K562 (cell line): Measurements from ENCODE around the gene ARHGAP9. TPM values are rescaled to one million over a fixed set of nuclear protein-coding genes. Genes with fewer than 3 reads are reported as not detected.

Source experiments
- DACH1 ChIP-seq: fragments of 450-650 bp; IDR thresholded peaks from 2 replicates; pipeline ENCODE4 v1.6.1; 2018; ENCODE audit not compliant: partially characterized antibody
- E2F3 ChIP-seq: fragments of 250-450 bp; sonication (Bioruptor Pico); IDR thresholded peaks from 2 replicates; pipeline ENCODE4 v1.4.0; 2020; ENCODE audit warnings: mild to moderate bottlenecking
- GABPB1 ChIP-seq: sonication (generic); formaldehyde crosslinking; IDR thresholded peaks from 2 replicates; pipeline ENCODE4 v1.8.0; 2022; ENCODE audit warnings: mild to moderate bottlenecking, missing genetic modification reagents
- KLF16 ChIP-seq: IDR thresholded peaks from 2 replicates; pipeline ENCODE4 v1.6.1; 2016; ENCODE audit warnings: antibody characterized with exemption
- MAFG ChIP-seq: fragments of 450-650 bp; conservative IDR thresholded peaks from 2 replicates; pipeline ENCODE4 v1.6.1; 2016; ENCODE audit warnings: missing genetic modification characterization, missing compliant biosample characterization
- MCM3 ChIP-seq: fragments of 450-650 bp; IDR thresholded peaks from 2 replicates; pipeline ENCODE4 v1.6.1; 2016
- MEF2A ChIP-seq: IDR thresholded peaks from 2 replicates; pipeline ENCODE4 v1.6.1; 2011; ENCODE audit warnings: low read depth, mild to moderate bottlenecking, low read length, moderate library complexity; ENCODE audit not compliant: control insufficient read depth
- POLR2H ChIP-seq: IDR thresholded peaks from 2 replicates; pipeline ENCODE4 v1.6.1; 2016; ENCODE audit warnings: missing genetic modification characterization, low read depth, mild to moderate bottlenecking, control low read depth, missing compliant biosample characterization, moderate library complexity
- RBM17 ChIP-seq: fragments of 200-400 bp; formaldehyde crosslinking; IDR thresholded peaks from 2 replicates; pipeline ENCODE4 v1.6.1; 2017; ENCODE audit warnings: low read depth, mild to moderate bottlenecking, low read length, borderline replicate concordance
- RBM25 ChIP-seq: fragments of 200-400 bp; formaldehyde crosslinking; IDR thresholded peaks from 2 replicates; pipeline ENCODE4 v1.6.1; 2018; ENCODE audit warnings: low read length, low read depth, moderate library complexity; ENCODE audit not compliant: severe bottlenecking
- SOX6 ChIP-seq: fragments of 450-650 bp; IDR thresholded peaks from 2 replicates; pipeline ENCODE4 v1.6.1; 2014; ENCODE audit warnings: mild to moderate bottlenecking
- SREBF2 ChIP-seq: sonication (generic); formaldehyde crosslinking; IDR thresholded peaks from 2 replicates; pipeline ENCODE4 v1.4.0; 2020; ENCODE audit warnings: mild to moderate bottlenecking, missing genetic modification reagents
- TEAD1 ChIP-seq, 2 experiments: fragments of 450-650 bp in 1 of 2; sonication (generic) in 1 of 2; formaldehyde crosslinking; IDR thresholded peaks; 2 replicates each; pipeline versions ENCODE4 v1.4.0 to v1.8.0; 2020 to 2022; ENCODE audit warnings: mild to moderate bottlenecking in 2 of 2, missing genetic modification reagents in 1 of 2
- ZNF174 ChIP-seq: fragments of 250-450 bp; sonication (Bioruptor Pico); IDR thresholded peaks from 2 replicates; pipeline ENCODE4 v1.4.0; 2020; ENCODE audit warnings: mild to moderate bottlenecking
- ZNF639 ChIP-seq, 2 experiments: fragments of 200-800 bp in 1 of 2; sonication (Bioruptor generic) in 1 of 2; sonication (generic) in 1 of 2; formaldehyde crosslinking in 1 of 2; IDR thresholded peaks in 1 of 2; conservative IDR thresholded peaks in 1 of 2; 2 replicates each; pipeline versions ENCODE4 v1.5.0 to v1.6.1; 2016 to 2020; ENCODE audit warnings: missing compliant biosample characterization in 1 of 2, missing genetic modification characterization in 1 of 2, missing genetic modification reagents in 1 of 2
- ZNF780A ChIP-seq: fragments of 250-450 bp; sonication (Bioruptor Pico); IDR thresholded peaks from 2 replicates; pipeline ENCODE4 v1.5.0; 2021; ENCODE audit warnings: mild to moderate bottlenecking
- polyA plus RNA-seq, 8 experiments: library from polyadenylated mRNA; depleted of rRNA in 4 of 8; stranded (reverse) in 5 of 8; unstranded in 3 of 8; fragments of >200 nt; fragmentation: Nextera tagmentation in 2 of 8; fragmentation: Illumina TruSeq in 1 of 8; extraction: Ambion mirVana in 2 of 8; extraction: Trizol in 1 of 8; gene quantifications; 2 replicates each; pipeline versions ENCODE4 v1.2.1 to v1.2.3, GENCODE V29; 2011 to 2014; ENCODE audit warnings: inconsistent platforms in 1 of 8, missing spikeins in 1 of 8
- total RNA-seq, 7 experiments: library from RNA; depleted of rRNA in 6 of 7; stranded (reverse); fragments of >200 nt in 6 of 7; fragmentation: Illumina TruSeq in 2 of 7; extraction: Trizol in 2 of 7; gene quantifications; 2 replicates each; pipeline versions ENCODE4 v1.2.1 to v1.2.3, GENCODE V29; 2011 to 2021; ENCODE audit warnings: low replicate concordance in 1 of 7
- TF ChIP-seq, protein P1 (sequence below): fragments of 450-650 bp; conservative IDR thresholded peaks from 2 replicates; pipeline ENCODE4 v1.6.1; 2016; ENCODE audit warnings: missing genetic modification characterization, low read depth, mild to moderate bottlenecking, missing compliant biosample characterization, moderate library complexity
- TF ChIP-seq, protein P2 (sequence below): fragments of 450-650 bp; IDR thresholded peaks from 2 replicates; pipeline ENCODE4 v1.7.1; 2018; ENCODE audit warnings: mild to moderate bottlenecking, low read depth; ENCODE audit not compliant: partially characterized antibody
- TF ChIP-seq, protein P3 (sequence below): conservative IDR thresholded peaks from 2 replicates; pipeline ENCODE4 v1.6.1; 2011; ENCODE audit warnings: low read depth, mild to moderate bottlenecking, low read length; ENCODE audit not compliant: control insufficient read depth
- TF ChIP-seq, protein P4 (sequence below): sonication (generic); formaldehyde crosslinking; IDR thresholded peaks from 2 replicates; pipeline ENCODE4 v1.8.1; 2022; ENCODE audit warnings: missing genetic modification reagents

The ARHGAP9 gene
- total and polyA plus RNA-seq, 9 of the 15 experiments (the other 6 are each of a cell fraction or from before 2014, with no cell fraction given) = 1.5 to 10.2 (median 5.1) TPM

DNA sequence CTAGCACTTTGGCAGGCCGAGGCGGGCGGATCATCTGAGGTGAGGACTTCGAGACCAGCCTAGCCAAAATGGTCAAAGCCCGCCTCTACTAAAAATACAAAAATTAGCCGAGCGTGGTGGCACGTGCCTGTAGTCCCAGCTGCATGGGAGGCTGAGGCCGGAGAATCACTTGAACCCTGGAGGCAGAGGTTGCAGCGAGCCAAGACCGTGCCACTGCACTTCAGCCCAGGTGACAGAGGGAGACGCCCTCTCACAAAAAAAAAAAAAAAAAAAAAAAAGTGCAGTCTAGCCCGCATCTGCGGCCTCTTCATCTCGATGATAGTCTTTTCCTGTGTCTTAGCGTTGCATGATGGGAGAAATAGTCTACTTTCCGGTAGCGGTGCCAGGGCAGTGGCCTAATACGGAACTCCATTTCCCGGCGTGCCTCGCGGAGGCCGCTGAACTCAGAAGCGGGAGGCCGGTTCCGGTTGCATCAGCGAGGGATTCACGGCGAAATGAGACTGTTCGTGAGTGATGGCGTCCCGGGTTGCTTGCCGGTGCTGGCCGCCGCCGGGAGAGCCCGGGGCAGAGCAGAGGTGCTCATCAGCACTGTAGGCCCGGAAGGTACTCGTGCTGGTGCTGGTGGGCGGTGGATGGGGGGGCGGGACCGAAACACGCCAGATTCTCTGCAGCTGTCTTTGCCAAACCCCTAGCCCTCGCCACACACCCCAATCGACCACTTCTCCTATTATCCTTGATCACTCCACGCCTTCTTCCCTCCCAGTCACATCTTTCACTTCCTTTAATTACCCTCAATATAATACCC is 8.1 kb upstream of the ARHGAP9 start, which contains the start of gene MARS1 (continued):
- TF ChIP-seq MEF2A (no peak), TEAD1 (CRISPR knock-in tag; IDR thresholded peaks at IDR 0.05) (peak; percentile 23 to 62; a peak in 1 of 4 replicates), MCM3 (no peak), ZNF639 (CRISPR knock-in tag; conservative IDR thresholded peaks at IDR 0.05 in 1 of 2, IDR thresholded peaks at IDR 0.05 in 1 of 2) (peak in 1 of 2 experiments; percentile 95; a peak in 2 of 4 replicates), MAFG (tag) (no peak), ZNF780A (CRISPR knock-in tag) (no peak), POLR2H (tag) (peak; percentile 84), SOX6 (no peak), RBM25 (no peak), KLF16 (no peak), RBM17 (no peak), GABPB1 (CRISPR knock-in tag) (peak; percentile 93), ZNF174 (CRISPR knock-in tag) (no peak), SREBF2 (CRISPR knock-in tag) (no peak), DACH1 (no peak), E2F3 (no peak)
- TF ChIP-seq, protein P1, sequence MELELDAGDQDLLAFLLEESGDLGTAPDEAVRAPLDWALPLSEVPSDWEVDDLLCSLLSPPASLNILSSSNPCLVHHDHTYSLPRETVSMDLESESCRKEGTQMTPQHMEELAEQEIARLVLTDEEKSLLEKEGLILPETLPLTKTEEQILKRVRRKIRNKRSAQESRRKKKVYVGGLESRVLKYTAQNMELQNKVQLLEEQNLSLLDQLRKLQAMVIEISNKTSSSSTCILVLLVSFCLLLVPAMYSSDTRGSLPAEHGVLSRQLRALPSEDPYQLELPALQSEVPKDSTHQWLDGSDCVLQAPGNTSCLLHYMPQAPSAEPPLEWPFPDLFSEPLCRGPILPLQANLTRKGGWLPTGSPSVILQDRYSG (tag) = no peak
- TF ChIP-seq, protein P2, sequence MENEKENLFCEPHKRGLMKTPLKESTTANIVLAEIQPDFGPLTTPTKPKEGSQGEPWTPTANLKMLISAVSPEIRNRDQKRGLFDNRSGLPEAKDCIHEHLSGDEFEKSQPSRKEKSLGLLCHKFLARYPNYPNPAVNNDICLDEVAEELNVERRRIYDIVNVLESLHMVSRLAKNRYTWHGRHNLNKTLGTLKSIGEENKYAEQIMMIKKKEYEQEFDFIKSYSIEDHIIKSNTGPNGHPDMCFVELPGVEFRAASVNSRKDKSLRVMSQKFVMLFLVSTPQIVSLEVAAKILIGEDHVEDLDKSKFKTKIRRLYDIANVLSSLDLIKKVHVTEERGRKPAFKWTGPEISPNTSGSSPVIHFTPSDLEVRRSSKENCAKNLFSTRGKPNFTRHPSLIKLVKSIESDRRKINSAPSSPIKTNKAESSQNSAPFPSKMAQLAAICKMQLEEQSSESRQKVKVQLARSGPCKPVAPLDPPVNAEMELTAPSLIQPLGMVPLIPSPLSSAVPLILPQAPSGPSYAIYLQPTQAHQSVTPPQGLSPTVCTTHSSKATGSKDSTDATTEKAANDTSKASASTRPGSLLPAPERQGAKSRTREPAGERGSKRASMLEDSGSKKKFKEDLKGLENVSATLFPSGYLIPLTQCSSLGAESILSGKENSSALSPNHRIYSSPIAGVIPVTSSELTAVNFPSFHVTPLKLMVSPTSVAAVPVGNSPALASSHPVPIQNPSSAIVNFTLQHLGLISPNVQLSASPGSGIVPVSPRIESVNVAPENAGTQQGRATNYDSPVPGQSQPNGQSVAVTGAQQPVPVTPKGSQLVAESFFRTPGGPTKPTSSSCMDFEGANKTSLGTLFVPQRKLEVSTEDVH = peak; percentile 69
- TF ChIP-seq, protein P3, sequence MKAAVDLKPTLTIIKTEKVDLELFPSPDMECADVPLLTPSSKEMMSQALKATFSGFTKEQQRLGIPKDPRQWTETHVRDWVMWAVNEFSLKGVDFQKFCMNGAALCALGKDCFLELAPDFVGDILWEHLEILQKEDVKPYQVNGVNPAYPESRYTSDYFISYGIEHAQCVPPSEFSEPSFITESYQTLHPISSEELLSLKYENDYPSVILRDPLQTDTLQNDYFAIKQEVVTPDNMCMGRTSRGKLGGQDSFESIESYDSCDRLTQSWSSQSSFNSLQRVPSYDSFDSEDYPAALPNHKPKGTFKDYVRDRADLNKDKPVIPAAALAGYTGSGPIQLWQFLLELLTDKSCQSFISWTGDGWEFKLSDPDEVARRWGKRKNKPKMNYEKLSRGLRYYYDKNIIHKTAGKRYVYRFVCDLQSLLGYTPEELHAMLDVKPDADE = peak; percentile 94
- TF ChIP-seq, protein P4, sequence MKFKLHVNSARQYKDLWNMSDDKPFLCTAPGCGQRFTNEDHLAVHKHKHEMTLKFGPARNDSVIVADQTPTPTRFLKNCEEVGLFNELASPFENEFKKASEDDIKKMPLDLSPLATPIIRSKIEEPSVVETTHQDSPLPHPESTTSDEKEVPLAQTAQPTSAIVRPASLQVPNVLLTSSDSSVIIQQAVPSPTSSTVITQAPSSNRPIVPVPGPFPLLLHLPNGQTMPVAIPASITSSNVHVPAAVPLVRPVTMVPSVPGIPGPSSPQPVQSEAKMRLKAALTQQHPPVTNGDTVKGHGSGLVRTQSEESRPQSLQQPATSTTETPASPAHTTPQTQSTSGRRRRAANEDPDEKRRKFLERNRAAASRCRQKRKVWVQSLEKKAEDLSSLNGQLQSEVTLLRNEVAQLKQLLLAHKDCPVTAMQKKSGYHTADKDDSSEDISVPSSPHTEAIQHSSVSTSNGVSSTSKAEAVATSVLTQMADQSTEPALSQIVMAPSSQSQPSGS (CRISPR knock-in tag) = no peak
